GM12801 (cell line): ENCODE results near the gene ITPR2.

ENCODE experiments used
- TF ChIP-seq, protein P1 (sequence below): IDR thresholded peaks from one replicate; pipeline ENCODE4 v1.5.1; 2011; ENCODE audit warnings: control low read depth; ENCODE audit not compliant: insufficient read length; ENCODE audit errors: extremely low read depth

Gene ITPR2

GRCh38 chr12:26455936-26456574 is 376.9 kb downstream of the ITPR2 start:
- TF ChIP-seq, protein P1, sequence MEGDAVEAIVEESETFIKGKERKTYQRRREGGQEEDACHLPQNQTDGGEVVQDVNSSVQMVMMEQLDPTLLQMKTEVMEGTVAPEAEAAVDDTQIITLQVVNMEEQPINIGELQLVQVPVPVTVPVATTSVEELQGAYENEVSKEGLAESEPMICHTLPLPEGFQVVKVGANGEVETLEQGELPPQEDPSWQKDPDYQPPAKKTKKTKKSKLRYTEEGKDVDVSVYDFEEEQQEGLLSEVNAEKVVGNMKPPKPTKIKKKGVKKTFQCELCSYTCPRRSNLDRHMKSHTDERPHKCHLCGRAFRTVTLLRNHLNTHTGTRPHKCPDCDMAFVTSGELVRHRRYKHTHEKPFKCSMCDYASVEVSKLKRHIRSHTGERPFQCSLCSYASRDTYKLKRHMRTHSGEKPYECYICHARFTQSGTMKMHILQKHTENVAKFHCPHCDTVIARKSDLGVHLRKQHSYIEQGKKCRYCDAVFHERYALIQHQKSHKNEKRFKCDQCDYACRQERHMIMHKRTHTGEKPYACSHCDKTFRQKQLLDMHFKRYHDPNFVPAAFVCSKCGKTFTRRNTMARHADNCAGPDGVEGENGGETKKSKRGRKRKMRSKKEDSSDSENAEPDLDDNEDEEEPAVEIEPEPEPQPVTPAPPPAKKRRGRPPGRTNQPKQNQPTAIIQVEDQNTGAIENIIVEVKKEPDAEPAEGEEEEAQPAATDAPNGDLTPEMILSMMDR: no peak

DNA sequence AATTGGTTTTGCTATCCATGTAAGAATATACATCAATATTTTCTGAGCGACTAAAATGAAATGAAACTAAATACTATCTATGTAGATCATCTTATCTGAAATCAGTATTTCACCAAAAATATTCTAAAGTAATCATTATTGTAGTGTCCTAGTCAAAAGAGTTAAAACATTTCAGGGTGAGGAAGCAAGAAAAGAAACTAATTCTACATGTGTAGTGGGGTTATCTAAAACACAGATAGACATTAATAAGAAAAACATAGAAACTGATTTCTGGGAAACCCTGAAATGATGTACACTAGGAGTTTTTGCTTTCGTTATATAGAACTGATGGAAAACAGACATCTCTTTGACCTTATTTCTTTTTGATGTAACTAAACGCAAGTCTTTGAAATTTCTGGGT is 379.7 kb downstream of the ITPR2 start:
- TF ChIP-seq, protein P1: no peak

DNA sequence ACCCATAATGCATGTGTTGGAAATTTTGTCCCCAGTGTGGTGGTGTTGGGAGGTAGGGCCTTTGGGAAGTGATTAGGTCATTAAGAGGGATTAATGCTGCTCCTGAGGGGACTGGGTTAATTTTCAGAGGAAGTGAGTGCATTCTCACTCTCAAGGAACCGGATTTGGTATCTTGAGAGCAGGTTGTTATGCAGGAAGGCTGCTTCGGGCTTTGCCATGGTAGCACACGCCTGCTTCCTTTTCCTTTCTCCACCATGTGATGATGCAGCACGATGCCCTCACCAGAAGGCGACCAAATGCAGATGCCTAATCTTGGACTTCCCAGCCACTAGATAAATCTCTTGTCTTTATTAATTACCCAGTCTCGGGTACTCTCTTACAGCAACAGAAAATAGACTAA is 380.5 kb downstream of the ITPR2 start:
- TF ChIP-seq, protein P1: no peak

DNA sequence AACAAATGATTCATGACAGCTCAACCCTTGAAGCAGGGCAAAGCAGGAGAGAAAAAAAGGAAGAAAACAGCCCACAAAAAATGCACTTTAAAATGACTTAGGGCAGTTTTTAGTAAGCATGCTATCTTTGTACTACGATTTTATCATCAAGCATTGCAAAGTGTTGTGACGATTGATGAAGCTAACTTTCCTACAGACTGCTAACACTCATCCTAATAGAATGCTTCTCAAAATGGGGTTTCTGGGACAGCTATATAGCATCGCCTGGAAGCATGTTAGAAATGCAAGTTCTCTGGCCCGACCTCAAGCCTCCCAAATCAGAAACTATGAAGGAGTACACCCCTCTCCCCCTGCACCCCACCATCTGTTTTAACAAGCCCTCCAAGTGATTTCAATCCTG is 381.2 kb downstream of the ITPR2 start:
- TF ChIP-seq, protein P1: no peak

- TF ChIP-seq, protein P1: no peak
Measured at GRCh38 chr12:26445909-26446308, 387.1 kb downstream of the ITPR2 start.

DNA sequence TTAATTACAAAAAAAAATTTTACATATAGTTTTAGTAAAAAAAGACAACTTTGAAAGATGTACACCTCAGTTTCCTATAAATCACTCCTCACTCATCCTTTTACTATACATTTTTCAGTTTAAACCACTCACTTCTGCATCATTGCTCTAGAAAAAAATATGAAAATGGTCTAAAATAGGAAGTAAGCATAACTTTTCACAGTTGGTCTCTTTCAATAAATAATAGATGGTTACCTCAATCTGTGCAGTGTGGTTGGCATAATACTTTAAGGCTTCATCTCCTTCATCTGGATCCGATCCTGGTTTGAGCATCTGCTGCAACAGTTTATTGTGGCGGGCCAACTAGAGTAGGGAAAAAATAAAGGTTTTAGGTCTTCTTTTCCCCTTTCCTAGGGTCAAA is 389.7 kb downstream of the ITPR2 start:
- TF ChIP-seq, protein P1: no peak

DNA sequence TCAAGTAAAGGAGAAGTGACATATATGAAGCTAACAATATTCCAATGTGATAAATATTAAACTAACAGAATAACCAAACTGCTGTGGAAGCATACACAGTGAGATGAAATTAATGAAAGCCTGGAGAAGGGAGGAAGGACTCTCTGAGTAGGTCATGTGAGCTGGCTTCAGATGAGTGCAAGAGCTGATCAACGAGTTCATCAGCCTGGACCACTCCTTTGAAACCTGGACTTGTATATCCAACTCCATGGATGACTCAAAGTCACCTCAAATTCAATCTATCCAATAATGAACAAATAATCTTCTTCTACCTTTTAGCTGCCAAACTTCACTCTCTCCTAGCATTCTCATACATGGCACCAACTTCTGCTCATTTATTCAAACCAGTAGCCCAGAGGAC is 391.6 kb downstream of the ITPR2 start:
- TF ChIP-seq, protein P1: no peak
